ENCODE measurements around the gene ZNF669.

- TF ChIP-seq REST (IDR thresholded peaks at IDR 0.05; ENCODE audit: unreplicated experiment): no peak
- TF ChIP-seq POLR2AphosphoS5 (IDR thresholded peaks at IDR 0.05; ENCODE audit: low read depth): no peak
- TF ChIP-seq EZH2 (IDR thresholded peaks at IDR 0.05; ENCODE audit: low read depth, unreplicated experiment): no peak
- TF ChIP-seq, protein P1, sequence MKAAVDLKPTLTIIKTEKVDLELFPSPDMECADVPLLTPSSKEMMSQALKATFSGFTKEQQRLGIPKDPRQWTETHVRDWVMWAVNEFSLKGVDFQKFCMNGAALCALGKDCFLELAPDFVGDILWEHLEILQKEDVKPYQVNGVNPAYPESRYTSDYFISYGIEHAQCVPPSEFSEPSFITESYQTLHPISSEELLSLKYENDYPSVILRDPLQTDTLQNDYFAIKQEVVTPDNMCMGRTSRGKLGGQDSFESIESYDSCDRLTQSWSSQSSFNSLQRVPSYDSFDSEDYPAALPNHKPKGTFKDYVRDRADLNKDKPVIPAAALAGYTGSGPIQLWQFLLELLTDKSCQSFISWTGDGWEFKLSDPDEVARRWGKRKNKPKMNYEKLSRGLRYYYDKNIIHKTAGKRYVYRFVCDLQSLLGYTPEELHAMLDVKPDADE (IDR thresholded peaks at IDR 0.05): no peak
Measured at GRCh38 chr1:247077213-247077612, 26.9 kb downstream of the ZNF669 start.
